ENCODE results near the gene FOXO3.

GRCh38 chr6:108720827-108721226 is 160.1 kb downstream of the FOXO3 start:
- no peak for TF ChIP-seq CTCF (IDR thresholded peaks at IDR 0.05; ENCODE audit: extremely low read depth in 1 of 2, insufficient read depth in 1 of 2, low read depth in 1 of 2, low read length in 2 of 2)
- no peak for TF ChIP-seq POLR2A (IDR thresholded peaks at IDR 0.05; ENCODE audit: low read depth, low read length)
